ENCODE measurements around the gene KATNA1.
A peak's percentile ranks its signal among the peaks of the same experiment; 100 is the strongest.

KATNA1 gene

DNA sequence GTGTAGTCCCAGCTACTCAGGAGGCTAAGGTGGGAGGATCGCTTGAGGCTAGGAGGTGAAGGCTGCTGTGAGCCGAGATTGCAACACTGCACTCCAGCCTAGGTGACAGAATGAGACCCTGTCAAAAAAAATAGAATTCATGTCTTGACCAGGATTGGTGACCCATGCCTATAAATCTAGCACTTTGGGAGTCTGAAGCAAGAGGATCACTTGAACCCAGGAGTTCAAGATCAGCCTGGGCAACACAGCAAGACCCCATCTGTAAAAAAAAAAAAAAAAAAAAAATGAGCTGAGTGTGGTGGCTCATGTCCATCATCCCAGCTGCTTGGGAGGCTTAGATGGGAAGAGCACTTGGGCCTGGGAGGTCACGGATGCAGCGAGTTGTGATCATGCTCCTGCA lies 48.0 kb downstream of the KATNA1 start:
- no peak for DNase-seq

DNA sequence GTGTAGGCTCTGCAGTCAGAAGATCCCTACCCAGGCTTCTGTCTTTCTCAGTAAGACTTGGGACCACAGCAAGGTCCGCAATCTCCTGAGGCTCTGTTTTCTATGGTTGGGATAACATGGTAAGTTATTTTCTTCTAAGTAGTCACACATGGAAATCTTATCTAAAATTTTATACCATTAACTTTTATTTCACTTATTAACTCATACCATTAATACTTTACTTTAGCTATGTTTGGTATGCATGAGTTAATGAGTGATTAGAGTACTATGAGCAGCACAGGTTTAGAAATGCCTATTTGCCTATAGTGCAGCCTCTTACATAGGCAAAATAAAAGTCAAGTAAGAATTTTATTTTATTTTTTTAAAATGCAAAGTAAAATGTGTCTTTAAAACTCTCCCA lies 55.1 kb downstream of the KATNA1 start:
- no peak for DNase-seq

DNA sequence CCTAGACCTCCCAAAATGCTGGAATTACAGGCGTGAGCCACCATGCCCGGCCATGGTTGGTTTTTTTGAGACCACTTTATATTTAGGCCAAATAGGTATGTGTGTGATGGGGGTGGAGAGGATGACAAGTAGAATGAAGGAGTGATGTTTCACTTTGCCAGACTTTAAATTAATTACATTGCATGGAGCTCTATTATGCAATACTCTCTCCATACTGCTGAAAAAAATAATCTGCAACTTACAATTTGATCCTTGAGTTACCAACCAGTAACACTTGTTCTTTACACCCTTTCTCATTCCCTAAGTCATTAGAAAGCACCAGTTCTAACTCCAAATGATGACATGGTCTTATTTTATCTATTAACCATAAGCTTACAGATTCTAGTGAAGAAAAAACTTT lies 55.5 kb downstream of the KATNA1 start:
- no peak for DNase-seq

DNA sequence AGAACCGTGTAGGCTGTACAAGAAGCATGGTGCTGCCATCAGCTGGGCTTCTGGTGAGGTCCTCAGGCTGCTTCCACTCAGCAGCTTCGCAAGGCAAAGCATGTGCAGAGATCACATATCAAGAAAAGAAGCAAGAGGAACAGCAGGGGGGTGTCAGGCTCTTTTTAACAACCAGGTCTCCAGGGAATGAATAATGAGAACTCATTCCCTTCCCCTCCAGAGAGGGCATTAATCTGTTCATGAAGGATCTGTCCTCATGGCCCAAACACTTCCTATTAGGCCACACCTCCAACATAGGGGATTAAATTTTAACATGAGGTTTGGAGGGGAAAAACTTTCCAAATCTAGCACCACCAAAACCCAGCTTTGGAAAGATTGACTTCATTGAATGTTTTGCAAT lies 62.4 kb downstream of the KATNA1 start:
- DNase-seq = peak; percentile 42

DNA sequence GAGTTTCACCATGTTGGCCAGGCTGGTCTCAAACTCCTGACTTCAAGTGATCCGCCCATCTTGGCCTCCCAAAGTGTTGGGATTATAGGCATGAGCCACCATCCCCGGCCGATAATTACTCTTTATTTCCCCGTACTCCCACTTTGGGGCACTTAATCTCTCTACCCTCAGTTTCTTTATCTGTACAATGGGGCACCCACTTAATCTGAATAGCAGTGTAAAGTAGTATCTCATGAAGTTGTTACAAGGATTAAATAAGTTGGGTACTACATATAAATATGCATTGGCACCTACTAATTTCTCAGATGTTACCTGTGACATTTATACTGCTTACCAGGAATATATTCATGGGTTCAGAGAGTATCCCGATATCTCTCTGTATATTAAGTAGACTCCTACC lies 67.2 kb downstream of the KATNA1 start:
- no peak for DNase-seq

DNA sequence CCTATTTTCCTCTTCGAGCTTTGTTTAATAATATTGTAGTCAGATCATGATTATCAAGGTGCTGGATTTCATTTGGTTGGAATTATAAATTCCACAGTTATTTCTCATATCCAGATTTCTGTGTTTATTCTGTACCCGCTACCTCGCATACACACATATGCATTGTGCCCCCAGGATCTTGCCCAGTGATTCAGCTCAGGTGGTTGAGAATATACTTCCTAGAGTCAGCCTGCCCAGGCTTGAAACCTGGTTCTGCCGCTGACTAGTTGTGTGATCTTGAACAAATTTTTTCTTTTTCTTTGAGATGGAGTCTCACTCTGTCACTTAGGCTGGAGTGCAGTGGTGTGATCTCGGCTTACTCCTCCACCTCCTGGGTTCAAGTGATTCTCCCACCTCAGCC lies 67.6 kb downstream of the KATNA1 start:
- no peak for DNase-seq

DNA sequence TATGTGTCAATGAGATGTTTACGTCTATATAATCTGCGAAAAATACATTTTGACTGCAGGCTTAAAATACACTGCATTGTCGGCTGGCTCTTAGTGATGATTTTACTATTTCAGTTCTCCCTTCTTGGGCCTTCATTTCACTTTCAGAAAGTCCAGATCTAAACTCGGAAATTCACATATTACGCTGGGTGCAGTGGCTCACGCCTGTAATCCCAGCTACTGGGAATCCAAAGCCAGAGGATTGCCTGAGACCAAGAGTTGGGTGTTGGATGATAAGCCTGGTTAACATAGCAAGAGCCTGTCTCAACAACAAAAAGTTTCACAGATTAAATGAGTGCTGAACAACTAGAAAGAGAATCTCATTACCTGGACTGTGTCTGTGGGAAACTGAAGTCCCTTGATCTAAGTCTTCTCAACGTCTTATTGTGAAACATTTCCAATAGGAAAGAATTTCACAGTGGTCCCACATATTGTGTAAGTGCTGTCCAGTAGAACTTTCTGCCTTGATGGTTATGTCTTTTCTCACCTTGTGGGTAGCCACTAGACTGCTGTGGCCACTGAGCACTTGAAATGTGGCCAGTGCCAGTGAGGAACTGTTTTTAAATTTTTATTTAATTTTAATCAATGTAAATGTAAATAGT lies 80.4 kb downstream of the KATNA1 start:
- DNase-seq = no peak

DNA sequence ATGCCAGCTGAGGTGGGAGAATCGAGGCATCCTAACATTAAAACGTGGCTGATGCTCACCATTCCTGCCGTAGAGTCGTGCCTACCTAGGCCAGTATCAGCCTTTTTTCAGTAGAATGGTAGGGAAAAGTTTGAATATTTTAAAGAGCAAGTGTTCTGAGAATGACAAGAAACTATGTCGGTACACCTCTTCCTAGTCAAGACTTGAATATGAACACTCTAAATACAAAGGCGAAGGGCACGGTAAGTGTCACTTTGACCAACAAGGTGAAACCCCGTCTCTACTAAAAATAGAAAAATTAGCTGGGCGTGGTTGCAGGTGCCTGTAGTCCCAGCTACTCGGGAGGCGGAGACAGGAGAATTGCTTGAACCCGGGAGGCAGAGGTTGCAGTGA lies 81.3 kb downstream of the KATNA1 start:
- no peak for DNase-seq

DNA sequence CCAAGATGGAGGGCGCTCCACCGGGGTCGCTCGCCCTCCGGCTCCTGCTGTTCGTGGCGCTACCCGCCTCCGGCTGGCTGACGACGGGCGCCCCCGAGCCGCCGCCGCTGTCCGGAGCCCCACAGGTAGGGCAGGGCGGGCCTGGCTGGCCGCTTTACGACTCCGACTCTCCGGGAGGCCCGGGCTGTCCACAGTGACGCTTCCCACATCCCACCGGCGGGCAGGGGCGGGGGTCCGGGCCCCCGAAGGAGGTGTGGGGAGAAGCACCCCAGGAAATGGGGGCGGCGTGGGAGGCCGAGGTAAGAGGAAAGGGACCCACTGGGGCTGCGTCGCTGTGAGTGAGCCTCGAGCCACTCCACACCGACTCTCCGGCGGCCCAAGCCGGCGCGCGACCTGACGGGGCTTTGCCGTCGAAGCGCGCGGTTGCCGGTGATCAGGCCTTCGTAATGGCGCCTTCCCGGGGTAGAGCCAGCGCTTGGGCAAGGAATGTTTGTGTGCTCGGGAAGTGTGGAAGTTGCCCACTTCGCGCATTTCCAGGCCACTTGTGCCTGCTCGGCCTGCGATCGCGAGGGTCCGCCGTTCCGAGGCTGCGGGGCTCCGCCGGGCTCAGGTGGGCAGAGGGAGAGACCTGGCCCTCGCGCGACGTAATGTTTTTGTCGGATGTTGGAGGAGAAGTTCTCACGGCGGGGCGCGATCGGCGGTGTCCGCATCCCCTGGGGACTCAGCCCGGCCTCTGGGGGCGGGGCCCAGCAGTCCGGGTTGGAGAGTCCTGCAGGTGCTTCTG lies 81.9 kb downstream of the KATNA1 start:
- DNase-seq = peak; percentile 58

DNA sequence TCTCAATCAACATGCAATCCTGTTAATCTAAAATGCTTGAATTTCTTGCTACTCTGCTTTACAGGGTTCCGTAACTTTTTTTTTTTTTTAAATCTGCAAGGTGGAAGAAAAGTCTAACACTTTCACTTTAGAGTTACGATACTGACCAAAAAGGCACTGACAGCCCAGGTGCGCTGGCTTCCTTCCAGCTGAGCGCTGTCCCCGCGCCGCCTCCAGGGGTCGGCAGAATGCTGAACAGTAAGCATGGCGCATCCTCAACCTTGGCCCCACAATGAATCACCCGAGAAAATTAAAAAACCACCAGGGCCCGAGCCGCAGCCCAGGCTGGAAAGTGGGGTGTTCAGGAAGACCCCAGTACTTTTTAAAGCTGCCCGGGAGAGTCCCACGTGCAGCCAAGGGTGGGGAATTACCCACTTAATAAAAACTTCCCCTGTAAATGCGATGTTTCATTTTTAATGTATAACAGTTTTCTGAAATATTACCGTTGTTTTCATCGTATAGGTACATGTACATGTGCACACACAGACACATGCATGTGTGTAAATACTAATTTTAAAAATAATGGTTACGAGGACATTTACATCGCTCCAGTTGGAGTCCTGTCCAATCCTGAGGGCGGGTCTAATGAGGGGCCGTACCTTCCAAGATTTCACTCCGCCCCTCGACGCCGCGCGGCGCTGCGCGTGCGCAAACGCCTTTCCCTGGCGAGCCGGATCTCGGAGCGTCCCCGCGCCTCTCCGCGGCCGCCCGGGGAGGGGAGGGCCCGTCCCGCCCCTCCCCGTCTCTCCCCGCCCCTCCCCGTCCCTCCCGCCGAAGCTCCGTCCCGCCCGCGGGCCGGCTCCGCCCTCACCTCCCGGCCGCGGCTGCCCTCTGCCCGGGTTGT lies 82.7 kb downstream of the KATNA1 start, which contains the start of gene GINM1:
GINM1 (plus strand) TSS at position 849 of the 883 bp plus-strand sequence. CDS start 40 bp downstream, outside the sequence.
- DNase-seq = peak; percentile 91

DNA sequence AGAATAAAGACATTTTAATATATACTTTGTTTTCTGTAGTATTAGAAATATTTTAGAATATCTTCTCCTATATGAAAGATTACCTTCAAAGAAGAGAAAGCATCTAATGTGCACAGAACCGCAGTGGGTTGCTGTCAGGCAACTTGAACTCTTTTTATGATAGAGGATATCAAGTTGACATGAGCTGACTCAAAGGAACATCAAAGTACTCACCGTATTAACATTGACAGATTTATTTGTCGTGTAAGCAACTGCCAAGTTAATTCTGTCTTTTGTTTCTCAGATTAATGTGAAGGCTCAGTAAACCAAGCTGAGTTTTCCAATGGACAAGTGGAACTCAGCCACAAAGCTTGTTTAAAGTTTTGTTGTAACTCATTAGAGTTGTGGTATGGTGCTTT lies 84.6 kb downstream of the KATNA1 start:
- no peak for DNase-seq

DNA sequence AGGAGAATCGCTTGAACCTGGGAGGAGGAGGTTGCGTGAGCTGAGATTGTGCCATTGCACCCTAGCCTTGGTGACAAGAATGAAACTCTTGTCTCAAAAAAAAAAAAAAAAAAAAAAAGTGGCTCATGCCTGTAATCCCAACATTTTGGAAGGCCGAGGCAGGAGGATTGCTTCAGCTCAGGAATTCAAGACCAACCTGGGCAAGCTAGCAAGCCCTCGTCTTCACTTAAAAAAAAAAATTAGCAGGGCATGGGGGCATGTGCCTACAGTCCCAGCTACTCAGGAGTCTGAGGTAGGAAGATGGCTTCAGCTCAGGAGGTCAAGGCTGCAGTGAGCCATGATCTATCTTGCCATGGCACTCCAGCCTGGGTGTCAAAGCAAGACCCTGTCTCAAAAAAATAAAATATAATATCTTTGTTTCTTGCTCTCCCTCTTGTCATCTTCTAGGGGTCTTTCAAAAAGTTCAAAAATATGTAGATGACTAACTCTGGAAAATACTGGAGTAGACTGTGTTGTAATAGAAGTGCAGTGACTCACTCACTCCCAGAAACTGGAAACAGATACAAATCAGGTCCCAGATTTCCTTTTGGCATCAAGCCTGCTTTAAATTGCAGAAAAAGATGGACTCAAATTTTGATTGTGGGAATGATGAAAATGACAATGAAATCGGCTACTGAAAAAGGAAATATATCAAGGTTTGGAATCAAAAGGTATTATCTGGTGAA lies 85.1 kb downstream of the KATNA1 start:
- DNase-seq = no peak

DNA sequence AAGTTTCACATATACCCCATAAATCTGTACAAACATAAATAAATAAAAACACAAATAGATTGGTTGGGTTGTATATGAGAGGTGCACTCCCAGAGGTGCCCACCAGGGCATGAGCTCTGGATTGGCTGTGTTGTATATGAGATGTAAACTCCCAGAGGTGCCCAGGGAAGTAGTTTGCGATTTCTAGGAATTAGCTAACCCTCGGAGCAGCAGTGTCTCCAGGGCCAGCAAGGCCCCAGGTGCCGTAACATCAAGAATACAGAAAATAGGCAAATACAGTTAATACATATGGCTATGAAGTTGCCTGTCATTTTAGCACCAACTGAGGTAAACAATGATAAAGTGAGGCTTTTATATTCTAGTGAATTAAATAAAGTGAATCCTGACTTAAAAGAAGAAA lies 87.8 kb downstream of the KATNA1 start:
- peak; percentile 32 for DNase-seq

DNA sequence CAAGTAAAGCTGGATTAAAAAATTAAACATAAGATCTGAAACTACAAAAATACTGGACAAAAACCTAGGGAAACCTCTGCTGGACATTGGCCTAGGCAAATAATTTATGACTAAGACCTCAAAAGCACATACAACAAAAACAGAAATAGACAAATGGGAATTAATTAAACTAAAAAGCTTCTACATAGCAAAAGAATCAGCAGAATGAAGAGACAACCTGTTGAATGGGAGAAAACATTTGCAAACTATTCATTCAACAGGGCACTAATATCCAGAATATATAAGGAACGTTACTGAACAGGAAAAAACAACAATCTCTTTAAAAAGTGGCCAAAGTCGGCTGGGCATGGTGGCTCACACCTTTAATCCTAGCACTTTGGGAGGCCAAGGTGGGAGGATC lies 89.1 kb downstream of the KATNA1 start:
- no peak for DNase-seq

DNA sequence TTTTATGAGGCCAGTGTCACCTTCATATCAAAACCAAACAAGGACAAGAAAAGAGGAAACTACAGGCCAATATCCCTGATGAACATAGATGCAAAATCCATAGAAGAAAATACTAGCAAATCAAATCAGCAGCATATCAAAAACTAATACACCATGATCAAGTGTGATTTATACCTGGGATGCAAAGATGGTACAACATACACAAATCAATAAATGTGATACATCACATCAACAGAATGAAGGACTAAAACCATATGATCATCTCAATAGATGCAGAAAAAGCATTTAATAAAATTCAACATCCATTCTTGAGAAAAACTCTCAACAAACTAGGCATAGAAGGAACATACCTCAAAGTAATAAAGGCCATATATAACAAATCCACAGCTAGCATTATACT lies 90.5 kb downstream of the KATNA1 start:
- DNase-seq = no peak

DNA sequence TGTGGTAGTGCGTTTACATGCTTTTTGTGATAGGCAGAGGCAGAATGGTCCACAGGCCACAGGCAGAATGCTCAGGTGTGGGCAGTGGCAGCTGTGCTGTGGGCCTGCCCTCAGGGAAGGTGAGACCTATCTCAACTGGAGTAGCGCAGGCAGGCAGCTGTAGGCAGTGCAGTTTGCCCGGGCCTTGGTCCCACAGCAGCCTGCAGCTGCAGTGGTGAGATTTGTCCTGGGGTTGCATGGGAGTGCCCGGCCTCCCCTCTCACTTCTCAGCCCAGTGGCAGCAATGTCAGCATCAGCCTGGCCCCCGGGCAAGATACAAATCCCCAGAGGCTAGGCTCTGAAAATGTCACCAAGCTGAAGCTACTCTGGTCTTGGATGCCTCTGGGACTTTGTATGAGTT lies 96.6 kb downstream of the KATNA1 start:
- no peak for DNase-seq

DNA sequence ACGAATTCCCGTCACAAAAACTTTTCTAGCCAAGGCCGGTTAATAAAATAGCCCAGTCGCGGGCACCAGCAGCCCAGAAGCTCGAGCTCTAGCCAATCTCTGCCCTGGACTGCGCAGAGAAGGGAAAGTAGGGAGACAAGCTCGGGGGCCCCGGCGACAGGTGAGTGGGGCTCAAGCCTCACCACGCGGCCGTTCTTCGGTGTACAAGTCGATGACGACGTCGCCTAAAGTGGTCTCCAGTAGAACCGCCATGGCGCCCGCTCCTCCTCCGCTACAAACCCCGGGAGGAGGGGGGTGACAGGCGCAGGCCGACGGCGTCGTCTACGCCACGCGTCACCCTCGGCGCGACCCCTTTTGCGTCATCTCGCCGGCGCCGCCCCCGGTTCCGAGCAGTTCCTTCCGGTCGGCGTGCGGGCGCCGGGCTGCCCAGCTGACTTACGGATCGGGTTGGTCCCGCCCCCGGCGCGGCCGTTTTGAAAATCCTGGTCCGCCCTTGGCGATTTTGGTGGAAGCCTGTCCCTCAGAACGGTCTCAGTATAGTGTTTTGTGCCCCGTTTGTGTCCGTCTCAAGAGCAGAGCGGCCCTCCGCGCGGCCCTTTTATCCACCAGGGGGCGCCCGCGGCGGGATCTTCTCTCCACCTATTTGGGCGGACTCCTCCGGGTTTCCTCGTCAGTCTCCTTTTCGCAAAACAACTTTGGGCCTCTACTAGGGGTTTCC lies 102.6 kb downstream of the KATNA1 start, which contains the start of gene PPIL4:
PPIL4 (minus strand) TSS at position 290 of the 718 bp plus-strand sequence; CDS start at position 252, 38 bp downstream.
- peak; percentile 91 for DNase-seq

DNA sequence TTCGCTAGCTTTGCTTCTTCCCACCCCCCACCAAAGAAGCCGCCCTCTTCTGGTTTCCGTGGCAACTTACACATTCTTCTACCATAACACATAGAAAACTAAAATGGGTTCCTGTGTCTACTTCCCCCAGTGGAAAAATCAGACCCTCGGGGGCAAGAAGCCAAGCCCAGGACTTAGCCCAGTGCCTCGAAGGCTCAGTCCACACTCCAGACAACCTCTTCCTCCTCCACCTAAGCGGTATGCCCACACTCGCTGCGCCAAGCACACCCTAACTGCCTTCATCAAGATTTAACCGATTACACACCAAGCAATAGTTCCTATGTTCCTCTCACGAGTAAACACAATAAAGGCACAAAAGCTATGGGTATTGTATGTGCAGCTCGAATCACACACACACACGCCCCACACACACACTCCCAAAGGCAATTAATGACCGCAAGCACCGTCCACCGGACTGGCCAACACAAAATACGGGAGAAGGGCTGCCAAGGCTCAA lies 103.2 kb downstream of the KATNA1 start:
- peak; percentile 29 for DNase-seq
